IMR-90 (cell line): ENCODE measurements around the gene KLK14. TPM values are rescaled to one million over a fixed set of nuclear protein-coding genes. Genes with fewer than 3 reads are reported as not detected.

ENCODE experiments used
- ATAC-seq: fragments of 200-7000 bp; cut with Tn5 transposase; 2 replicates; pipeline ENCODE4 v1.9.1; 2020; ENCODE audit warnings: low read depth, mild to moderate bottlenecking, moderate library complexity
- BruUV-seq: library from RNA; stranded (reverse); fragments of 400-500 nt; replicated peaks from 2 replicates; lab custom pipeline; 2021; lab: Mats Ljungman, UMichigan
- CTCF ChIA-PET: fragments of 300-600 bp; formaldehyde crosslinking; extraction: SDS; loops from one replicate; lab custom pipeline; 2021; ENCODE audit warnings: antibody characterized with exemption; lab: Yijun Ruan, JAX
- POLR2A ChIA-PET: fragments of 300-600 bp; sonication (Branson Sonifier 250); formaldehyde crosslinking; loops from one replicate; lab custom pipeline; 2022; ENCODE audit warnings: antibody characterized with exemption; ENCODE audit not compliant: unreplicated experiment; lab: Charles Lee
- DNase-seq: peaks from one replicate; pipeline ENCODE4 v3.0.0; 2013
- H2AFZ ChIP-seq: replicated peaks from 2 replicates; pipeline ENCODE3; 2013; ENCODE audit warnings: low read length, mild to moderate bottlenecking; ENCODE audit not compliant: poor library complexity
- H2AK5ac ChIP-seq: 2 replicates; pipeline ENCODE4 v1.6.1; 2013; ENCODE audit warnings: low read depth, low read length, inconsistent platforms
- H2AK9ac ChIP-seq: replicated peaks from 2 replicates; pipeline ENCODE3; 2013; ENCODE audit warnings: mild to moderate bottlenecking, low read depth, low read length, moderate library complexity; ENCODE audit not compliant: poor library complexity
- H2BK120ac ChIP-seq: 2 replicates; pipeline ENCODE4 v1.6.1; 2013; ENCODE audit warnings: low read depth, low read length, inconsistent platforms
- H2BK15ac ChIP-seq: 3 replicates; pipeline ENCODE4 v1.6.1; 2013; ENCODE audit warnings: low read depth, low read length, inconsistent platforms
- H2BK20ac ChIP-seq: 2 replicates; pipeline ENCODE4 v1.6.1; 2013; ENCODE audit warnings: low read depth, mild to moderate bottlenecking, inconsistent platforms, low read length, moderate library complexity
- H2BK5ac ChIP-seq: 2 replicates; pipeline ENCODE4 v1.6.1; 2013; ENCODE audit warnings: mild to moderate bottlenecking, low read depth, low read length, inconsistent platforms; ENCODE audit not compliant: poor library complexity, severe bottlenecking
- H3K14ac ChIP-seq: replicated peaks from 2 replicates; pipeline ENCODE4 v1.6.1; 2013; ENCODE audit warnings: low read depth, low read length, inconsistent platforms
- H3K18ac ChIP-seq: 2 replicates; pipeline ENCODE4 v1.6.1; 2013; ENCODE audit warnings: low read depth, low read length, control low read depth
- H3K23ac ChIP-seq: 2 replicates; pipeline ENCODE4 v1.6.1; 2013; ENCODE audit warnings: low read depth, low read length, inconsistent platforms
- H3K27ac ChIP-seq: 2 replicates; pipeline ENCODE4 v1.5.1; 2013; ENCODE audit warnings: mild to moderate bottlenecking, control low read depth, low read length; ENCODE audit not compliant: insufficient read depth
- H3K27me3 ChIP-seq: 2 replicates; pipeline ENCODE4 v1.6.1; 2013; ENCODE audit warnings: low read length; ENCODE audit not compliant: control insufficient read depth, insufficient read depth
- H3K36me3 ChIP-seq: 2 replicates; pipeline ENCODE4 v1.6.1; 2013; ENCODE audit warnings: low read length, mixed read lengths; ENCODE audit not compliant: control insufficient read depth, insufficient read depth
- H3K4ac ChIP-seq: 2 replicates; pipeline ENCODE4 v1.6.1; 2013; ENCODE audit warnings: low read depth, low read length, inconsistent platforms
- H3K4me1 ChIP-seq: 2 replicates; pipeline ENCODE4 v1.6.1; 2013; ENCODE audit warnings: low read length, mixed read lengths; ENCODE audit not compliant: control insufficient read depth, insufficient read depth
- H3K4me2 ChIP-seq: 2 replicates; pipeline ENCODE4 v1.6.1; 2013; ENCODE audit warnings: low read depth, mild to moderate bottlenecking, control low read depth, low read length, moderate library complexity
- H3K4me3 ChIP-seq: 2 replicates; pipeline ENCODE4 v1.5.1; 2013; ENCODE audit warnings: low read depth, mild to moderate bottlenecking, control low read depth, low read length, moderate library complexity; ENCODE audit not compliant: insufficient read depth
- H3K56ac ChIP-seq: 2 replicates; pipeline ENCODE4 v1.6.1; 2013; ENCODE audit warnings: low read length, inconsistent platforms; ENCODE audit not compliant: insufficient read depth; ENCODE audit errors: extremely low read depth
- H3K79me1 ChIP-seq, 2 experiments: 2 replicates each; pipeline ENCODE4 v1.6.1; 2013; ENCODE audit warnings: low read length in 2 of 2, inconsistent platforms in 1 of 2, low read depth in 1 of 2
- H3K9ac ChIP-seq: 2 replicates; pipeline ENCODE4 v1.6.1; 2013; ENCODE audit warnings: low read depth, low read length, control low read depth
- H3K9me1 ChIP-seq: 2 replicates; pipeline ENCODE4 v1.6.1; 2013; ENCODE audit warnings: low read length, inconsistent platforms; ENCODE audit not compliant: insufficient read depth
- H3K9me3 ChIP-seq: 2 replicates; pipeline ENCODE4 v1.6.1; 2013; ENCODE audit warnings: low read length; ENCODE audit not compliant: control insufficient read depth, insufficient read depth
- H4K20me1 ChIP-seq: 2 replicates; pipeline ENCODE4 v1.6.1; 2013; ENCODE audit warnings: low read length, inconsistent platforms; ENCODE audit not compliant: insufficient read depth
- H4K5ac ChIP-seq: 2 replicates; pipeline ENCODE4 v1.6.1; 2013; ENCODE audit warnings: mild to moderate bottlenecking, low read depth, low read length, control low read depth
- H4K8ac ChIP-seq, 2 experiments: 2 replicates each; pipeline ENCODE4 v1.6.1; 2013; ENCODE audit warnings: low read depth in 2 of 2, low read length in 2 of 2, control low read depth in 1 of 2, inconsistent platforms in 1 of 2
- H4K91ac ChIP-seq: 2 replicates; pipeline ENCODE4 v1.6.1; 2013; ENCODE audit warnings: low read depth, low read length, inconsistent platforms; ENCODE audit not compliant: insufficient read depth
- BHLHE40 ChIP-seq: fragments of 150-350 bp; IDR thresholded peaks from 2 replicates; pipeline ENCODE4 v1.6.1; 2016; ENCODE audit warnings: mild to moderate bottlenecking, low read depth, low read length
- MAFK ChIP-seq: IDR thresholded peaks from 2 replicates; pipeline ENCODE4 v1.6.1; 2012; ENCODE audit warnings: low read depth, low read length, improper control_type of control experiment
- MAZ ChIP-seq: IDR thresholded peaks from 2 replicates; pipeline ENCODE4 v1.6.1; 2012; ENCODE audit warnings: low read depth, mild to moderate bottlenecking, low read length, improper control_type of control experiment, moderate library complexity, borderline replicate concordance
- NFE2L2 ChIP-seq: fragments of 150-350 bp; IDR thresholded peaks from 2 replicates; pipeline ENCODE4 v1.6.1; 2016; ENCODE audit warnings: low read depth, mild to moderate bottlenecking, low read length
- RAD21 ChIP-seq: IDR thresholded peaks from 2 replicates; pipeline ENCODE4 v1.6.1; 2012; ENCODE audit warnings: low read length, improper control_type of control experiment
- RFX5 ChIP-seq: IDR thresholded peaks from 2 replicates; pipeline ENCODE4 v1.8.0; 2012; ENCODE audit warnings: low read depth, mild to moderate bottlenecking, low read length, moderate library complexity
- USF2 ChIP-seq: fragments of 150-350 bp; IDR thresholded peaks from 2 replicates; pipeline ENCODE4 v1.6.1; 2017; ENCODE audit warnings: mild to moderate bottlenecking, antibody characterized with exemption, low read length, low read depth
- WGBS, 2 experiments: methylation state at CpG; one replicate each; pipeline versions ENCODE4 v1.1.5 to v1.1.7; 2013; ENCODE audit warnings: missing lambda C conversion rate in 2 of 2; ENCODE audit not compliant: insufficient read length in 1 of 2; ENCODE audit errors: extremely low coverage in 2 of 2; 5-methylcytosine and 5-hydroxymethylcytosine counted together
- dilution Hi-C: fragments of 300-500 bp; cut with HindIII; formaldehyde crosslinking; loops from one replicate; pipeline ENCODE4 v1.14.3; 2018; ENCODE audit warnings: low sequenced_read_pairs; ENCODE audit not compliant: unreplicated experiment
- in situ Hi-C: fragments of 300-500 bp; cut with MboI; formaldehyde crosslinking; loops from 3 replicates; pipeline ENCODE4 v1.14.3; 2019; ENCODE audit warnings: low sequenced_read_pairs, inconsistent platforms, mixed read lengths
- intact Hi-C: fragments of 100-400 bp; cut with micrococcal nuclease; formaldehyde crosslinking; loops from 2 replicates; pipeline ENCODE4 v1.10.0; 2022
- polyA plus RNA-seq, 3 experiments: library from polyadenylated mRNA; depleted of rRNA; stranded (reverse); fragments of >200 nt; gene quantifications; 2 replicates each; pipeline ENCODE4 v1.2.3, GENCODE V29; 2012; ENCODE audit warnings: low replicate concordance in 1 of 3
- total RNA-seq: library from RNA; depleted of rRNA; stranded (reverse); fragments of >200 nt; gene quantifications from 2 replicates; pipeline ENCODE4 v1.2.3, GENCODE V29; 2012

Gene KLK14
- total and polyA plus RNA-seq, 2 of the 4 experiments (the other 2 are of a cell fraction) = not detected

DNA sequence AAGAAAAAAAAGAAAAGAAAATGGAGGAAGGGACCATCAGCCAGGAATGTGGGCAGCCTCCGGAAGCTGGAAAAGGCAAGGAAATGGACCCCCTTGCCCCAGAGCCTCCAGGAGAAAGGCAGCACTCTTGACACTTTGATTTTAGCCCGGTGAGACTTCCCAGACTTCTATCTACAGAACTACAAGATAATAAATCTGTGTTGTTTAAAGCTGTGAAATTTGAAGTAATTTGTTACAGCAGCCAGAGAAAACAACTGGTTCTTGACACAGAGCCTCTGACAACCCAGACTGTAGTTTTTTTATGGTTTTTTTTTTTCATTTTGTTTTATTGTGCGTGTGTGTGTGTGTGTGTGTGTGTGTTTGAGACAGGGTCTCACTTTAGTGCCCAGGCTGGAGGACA, 17.9 kb upstream of the KLK14 start:
- H3K9ac ChIP-seq = no peak overlapping the region
- H3K27ac ChIP-seq = no peak overlapping the region
- no CpG with 5 or more reads among the region's 3 CpGs for WGBS, 2 experiments
- H3K4me2 ChIP-seq = no peak overlapping the region
- H4K5ac ChIP-seq = no peak overlapping the region
- no peak overlapping the region for H2AK9ac ChIP-seq
- intact Hi-C loops (loop anchor here (10.0 kb wide), 2 partner anchors 296 to 376 kb away; partner anchors contain the start of gene CLEC11A), in situ Hi-C loops (no loop called here), dilution Hi-C loops (no loop called here)
- no peaks in the 10 kb centered on the region; the same call in 1 of the 2 replicates for H3K9me1 ChIP-seq
- peaks cover 11 to 47% of the 10 kb centered on the region in 2 experiments for H3K79me1 ChIP-seq
- POLR2A ChIA-PET = no interaction called here
- no peak overlapping the region for H3K56ac ChIP-seq
- H3K18ac ChIP-seq = no peak overlapping the region
- TF ChIP-seq RFX5 = no peak
- TF ChIP-seq NFE2L2 = no peak
- no peak for TF ChIP-seq MAZ
- TF ChIP-seq USF2 = no peak
- no peak for TF ChIP-seq BHLHE40
- TF ChIP-seq RAD21 = no peak
- no peak for TF ChIP-seq MAFK
- ATAC-seq (no peak), DNase-seq (no peak)
- H3K14ac ChIP-seq = no peak overlapping the region
- H2BK20ac ChIP-seq = no peak overlapping the region
- H3K27me3 ChIP-seq = no peaks in the 10 kb centered on the region
- CTCF ChIA-PET = interaction anchor here (0.6 kb wide), 1 partner anchor 179 kb away, joined by 3 read pairs; no protein-coding TSS in a partner anchor
- H3K4ac ChIP-seq = no peak overlapping the region
- no peak overlapping the region for H3K23ac ChIP-seq
- no peak overlapping the region for H4K8ac ChIP-seq
- H4K91ac ChIP-seq = no peak overlapping the region
- H2BK15ac ChIP-seq = no peak overlapping the region
- no peak overlapping the region for H2AFZ ChIP-seq
- H2BK120ac ChIP-seq = no peak overlapping the region
- no peak overlapping the region for H3K4me3 ChIP-seq
- no peaks in the 10 kb centered on the region for H3K9me3 ChIP-seq
- H3K4me1 ChIP-seq = no peaks in the 10 kb centered on the region
- H3K36me3 ChIP-seq = peaks cover 26% of the 10 kb centered on the region
- no peak overlapping the region for H2AK5ac ChIP-seq
- H2BK5ac ChIP-seq = no peak overlapping the region
- peaks cover 22% of the 10 kb centered on the region for H4K20me1 ChIP-seq
- no TSS peak for BruUV-seq
